ENCODE results near the gene ENPP6. TPM values are rescaled to one million over a fixed set of nuclear protein-coding genes. Genes with fewer than 3 reads are reported as not detected.

The ENPP6 gene
- total RNA-seq (under 1 TPM; 0.04 to 0.07 TPM), polyA plus RNA-seq (not detected)

DNA sequence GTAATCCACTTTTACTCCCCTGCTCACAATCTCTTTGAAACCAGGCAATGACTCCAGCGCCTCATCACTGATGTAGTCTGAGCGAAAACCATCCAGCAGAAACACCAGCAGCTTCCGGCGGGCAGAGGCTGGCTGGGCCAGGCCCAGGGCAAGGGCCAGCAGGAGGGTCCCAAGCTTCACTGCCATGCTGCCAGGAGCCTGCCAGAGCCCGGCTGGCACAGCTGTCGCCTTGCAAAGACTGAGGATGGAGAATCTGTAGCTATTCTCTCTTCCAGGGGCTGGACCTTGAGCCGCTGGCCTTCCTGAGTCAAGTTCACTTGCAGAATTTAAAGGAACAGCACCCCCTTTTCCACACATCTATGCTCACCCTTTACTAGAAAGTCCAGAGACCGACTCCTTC, at the start of gene ENPP6:
Gene ENPP6 (minus strand): TSS at position 240 of the 400 bp plus-strand sequence. CDS start 54 bp downstream, at position 186.
- no peak for DNase-seq
- Histone ChIP-seq H3K9me3 (ENCODE audit: low read length) (no peaks in the 10 kb centered on the region), H3K4me3 (ENCODE audit: low read length) (no peak within 1 kb of the TSS), H3K4me1 (ENCODE audit: insufficient read depth, low read length) (no peaks in the 10 kb centered on the region), H3K27me3 (ENCODE audit: insufficient read depth, low read length, poor library complexity, severe bottlenecking) (peaks cover 4% of the 10 kb centered on the region), H3K36me3 (ENCODE audit: insufficient read depth, low read length) (no peaks in the 10 kb centered on the region), H3K27ac (ENCODE audit: low read depth, low read length) (no peak within 1 kb of the TSS)
- Mint-ChIP-seq H3K9me3 (peaks cover 0 to 12% (median 3%) of the 10 kb centered on the region in 5 donors), H3K27ac (peak within 1 kb of the TSS in 1 of 8 donors; percentile 36), H3K27me3 (peaks cover 8 to 59% of the 10 kb centered on the region in 2 donors), H3K36me3 (peaks cover 0 to 3% (median 2%) of the 10 kb centered on the region in 3 donors), H3K4me3 (peak within 1 kb of the TSS in 1 of 7 donors; percentile 9), H3K4me1 (no peaks in the 10 kb centered on the region)
- POLR2A ChIA-PET = no interaction called here
- CTCF ChIA-PET = interaction anchor here (1.2 kb wide), 1 partner anchor 18 kb away, joined by 3 read pairs; no protein-coding TSS in a partner anchor

DNA sequence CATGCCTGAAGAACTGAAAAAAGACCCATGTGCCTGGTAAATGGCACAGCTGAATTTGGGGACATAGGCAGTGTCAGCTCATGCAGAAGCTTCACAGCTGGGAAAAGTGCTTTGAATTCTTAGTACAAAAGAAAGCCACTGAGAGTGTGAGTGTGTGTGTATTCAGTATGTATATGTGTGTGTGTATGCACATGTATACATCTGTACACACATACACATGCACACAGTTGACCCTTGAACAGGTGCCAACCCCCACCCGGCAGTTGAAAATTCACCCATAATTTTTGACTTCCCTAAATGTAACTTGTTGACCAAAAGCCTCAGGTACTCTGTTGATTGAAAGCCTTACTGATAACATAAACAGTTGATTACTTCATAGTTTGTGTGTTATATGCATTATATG, 49.5 kb upstream of the ENPP6 start:
- Histone ChIP-seq H3K27ac (ENCODE audit: low read depth, low read length) (peak overlapping the region; percentile 80), H3K9me3 (ENCODE audit: low read length) (no peaks in the 10 kb centered on the region), H3K27me3 (ENCODE audit: insufficient read depth, low read length, poor library complexity, severe bottlenecking) (no peaks in the 10 kb centered on the region), H3K4me1 (ENCODE audit: insufficient read depth, low read length) (peaks cover 20% of the 10 kb centered on the region), H3K4me3 (ENCODE audit: low read length) (peak overlapping the region; percentile 53), H3K36me3 (ENCODE audit: insufficient read depth, low read length) (no peaks in the 10 kb centered on the region)
- ChIA-PET CTCF (interaction anchor here (0.6 to 2.1 kb wide), 3 partner anchors 36 to 381 kb away, joined by 3 to 7 read pairs (median 3); no protein-coding TSS in a partner anchor), POLR2A (interaction anchor here (0.6 to 2.6 kb wide), 4 partner anchors 15 to 1159 kb away, joined by 6 to 13 read pairs (median 10); partner anchors contain the start of gene IRF2)
- H3K27ac Mint-ChIP-seq = peak overlapping the region; percentile 84 to 100 (median 98)
- no peaks in the 10 kb centered on the region for H3K9me3 Mint-ChIP-seq
- peak overlapping the region; percentile 84 to 96 (median 94) for H3K4me3 Mint-ChIP-seq
- H3K4me1 Mint-ChIP-seq = peaks cover 27 to 42% (median 36%) of the 10 kb centered on the region in 3 donors
- H3K27me3 Mint-ChIP-seq = no peaks in the 10 kb centered on the region
- no peak for DNase-seq
- H3K36me3 Mint-ChIP-seq = peaks cover 0 to 8% (median 0%) of the 10 kb centered on the region in 3 donors

DNA sequence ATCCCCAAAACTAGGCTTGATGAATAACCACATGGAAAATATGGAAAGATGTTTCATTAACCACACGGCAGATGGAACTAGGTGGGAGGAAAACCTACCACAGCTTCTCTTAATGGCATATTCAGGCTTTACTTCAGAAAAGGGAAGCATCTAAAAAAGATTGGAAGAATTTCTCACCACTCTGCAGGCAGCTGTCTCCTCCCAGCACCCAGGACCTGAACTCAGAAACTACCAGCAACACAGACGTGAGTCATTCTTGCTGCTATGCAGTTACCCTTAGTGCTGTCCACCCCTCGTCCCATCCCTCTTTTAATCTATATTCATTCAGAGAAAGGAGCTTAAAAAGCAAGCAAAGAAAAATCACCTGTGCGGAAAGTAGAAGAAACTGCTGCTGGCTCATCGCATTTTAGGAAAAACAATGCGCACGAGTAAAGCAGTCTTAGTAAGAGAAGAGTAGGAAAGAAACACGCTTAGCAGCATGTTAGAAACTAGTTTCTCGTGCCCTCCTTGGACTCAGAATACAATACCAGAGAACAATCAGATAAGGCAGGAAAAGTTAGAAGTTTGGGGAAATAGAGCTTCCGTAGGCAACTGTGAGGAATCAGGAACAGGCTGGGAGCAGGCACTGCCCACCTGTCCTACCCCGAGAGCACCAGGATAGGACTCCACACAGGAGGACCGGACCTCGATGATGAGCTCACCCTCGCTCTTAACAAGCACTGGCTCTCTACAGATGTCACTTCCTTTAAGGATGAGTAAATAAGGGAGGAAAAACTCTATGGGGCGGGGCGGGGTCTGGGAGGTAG, 48.1 kb upstream of the ENPP6 start:
- POLR2A ChIA-PET = interaction anchor here (0.6 to 2.8 kb wide), 3 partner anchors 36 to 272 kb away, joined by 3 to 14 read pairs (median 3); partner anchors contain the start of gene IRF2

DNA sequence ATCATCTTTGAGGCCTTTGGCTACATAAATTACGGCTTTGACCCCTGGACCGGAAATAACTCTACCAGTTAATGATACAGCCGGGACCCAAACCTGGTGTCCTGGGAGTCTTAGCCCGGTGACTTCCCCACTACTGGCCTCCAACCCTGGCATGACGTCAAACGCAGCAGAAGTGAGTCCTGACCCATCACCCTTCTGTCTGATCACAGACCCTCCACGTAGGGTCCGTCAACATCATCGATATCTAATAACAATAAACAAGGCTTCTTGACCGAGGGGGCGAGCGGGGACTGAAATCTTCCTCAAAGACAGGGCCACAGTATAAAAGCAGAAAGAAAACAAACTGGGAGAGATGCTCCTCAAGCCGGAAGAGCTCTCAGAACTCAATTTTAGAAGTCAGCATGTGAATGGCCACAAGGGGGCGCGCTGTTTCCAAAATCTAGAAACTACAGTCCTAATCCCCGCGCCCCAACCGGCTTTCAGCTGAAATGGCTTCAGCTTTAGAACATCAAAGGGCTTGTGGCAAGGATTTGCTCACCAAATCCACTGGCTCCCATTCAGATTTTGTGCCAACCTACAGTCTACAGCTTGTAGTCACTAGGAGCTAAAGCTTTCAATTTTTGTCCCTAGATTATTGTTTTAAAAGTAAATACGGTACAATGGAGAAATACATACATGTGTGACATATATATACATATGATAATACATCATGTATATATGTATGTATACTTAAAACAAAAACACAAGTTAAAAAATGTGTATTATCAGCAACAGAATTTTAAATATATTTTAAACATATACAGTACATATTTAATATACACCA, 46.4 kb upstream of the ENPP6 start:
- H3K4me3 ChIP-seq (ENCODE audit: low read length) = no peak overlapping the region
- CTCF ChIA-PET = interaction anchor here (0.6 to 3.7 kb wide), 52 partner anchors 9 to 879 kb away, joined by 3 to 30 read pairs (median 4); partner anchors contain the start of genes CASP3, CENPU, IRF2 and PRIMPOL

More for the DNA sequence above, 48.1 kb upstream of the ENPP6 start:
- H3K4me1 Mint-ChIP-seq = peaks cover 27 to 42% (median 36%) of the 10 kb centered on the region in 3 donors
- DNase-seq = no peak
- Histone ChIP-seq H3K27me3 (ENCODE audit: insufficient read depth, low read length, poor library complexity, severe bottlenecking) (no peaks in the 10 kb centered on the region), H3K27ac (ENCODE audit: low read depth, low read length) (no peak overlapping the region), H3K9me3 (ENCODE audit: low read length) (no peaks in the 10 kb centered on the region), H3K4me3 (ENCODE audit: low read length) (no peak overlapping the region), H3K36me3 (ENCODE audit: insufficient read depth, low read length) (no peaks in the 10 kb centered on the region), H3K4me1 (ENCODE audit: insufficient read depth, low read length) (peaks cover 20% of the 10 kb centered on the region)
- no peaks in the 10 kb centered on the region for H3K27me3 Mint-ChIP-seq
- H3K27ac Mint-ChIP-seq = peak overlapping the region; percentile 7 to 81 (median 45)
- H3K36me3 Mint-ChIP-seq = peaks cover 0 to 8% (median 0%) of the 10 kb centered on the region in 3 donors
- H3K4me3 Mint-ChIP-seq = peak overlapping the region in 3 of 7 donors; percentile 14 to 31 (median 22)
- CTCF ChIA-PET = interaction anchor here (0.7 to 3.7 kb wide), 11 partner anchors 16 to 383 kb away, joined by 3 to 30 read pairs (median 4); partner anchors contain the start of gene IRF2
- H3K9me3 Mint-ChIP-seq = no peaks in the 10 kb centered on the region

DNA sequence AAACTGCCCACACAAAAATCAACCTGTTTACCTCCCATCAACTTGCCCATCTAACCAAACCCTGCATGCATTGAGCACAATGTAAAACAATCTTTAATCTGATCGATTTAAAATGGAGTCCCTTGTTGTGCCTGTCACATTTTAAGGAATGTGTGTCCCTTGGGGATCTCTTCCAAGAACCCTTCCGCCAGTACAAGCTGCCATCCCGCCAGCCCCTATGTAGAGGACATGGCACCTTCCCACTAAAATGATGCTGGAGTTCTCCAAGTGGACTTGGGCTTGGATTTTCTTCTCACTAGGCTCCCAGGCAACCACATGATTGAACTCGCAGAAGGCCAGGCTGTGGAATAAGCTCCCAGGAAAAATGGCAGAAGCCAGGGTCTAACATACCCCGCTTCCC, 45.8 kb upstream of the ENPP6 start:
- ChIA-PET CTCF (interaction anchor here (0.7 to 3.7 kb wide), 49 partner anchors 9 to 873 kb away, joined by 3 to 30 read pairs (median 4); partner anchors contain the start of genes CASP3, CENPU, IRF2 and PRIMPOL), POLR2A (interaction anchor here (0.6 to 2.8 kb wide), 5 partner anchors 154 to 789 kb away, joined by 3 to 14 read pairs (median 4); partner anchors contain the start of genes CASP3, IRF2 and PRIMPOL)
- Histone ChIP-seq H3K27me3 (ENCODE audit: insufficient read depth, low read length, poor library complexity, severe bottlenecking) (no peaks in the 10 kb centered on the region), H3K36me3 (ENCODE audit: insufficient read depth, low read length) (no peaks in the 10 kb centered on the region), H3K4me3 (ENCODE audit: low read length) (no peak overlapping the region), H3K27ac (ENCODE audit: low read depth, low read length) (no peak overlapping the region), H3K4me1 (ENCODE audit: insufficient read depth, low read length) (peaks cover 14% of the 10 kb centered on the region), H3K9me3 (ENCODE audit: low read length) (no peaks in the 10 kb centered on the region)
- DNase-seq = no peak
- H3K27me3 Mint-ChIP-seq = peaks cover 0 to 1% of the 10 kb centered on the region in 2 donors
- no peak overlapping the region for H3K4me3 Mint-ChIP-seq
- peaks cover 23 to 32% (median 25%) of the 10 kb centered on the region in 3 donors for H3K4me1 Mint-ChIP-seq
- no peaks in the 10 kb centered on the region for H3K9me3 Mint-ChIP-seq
- H3K36me3 Mint-ChIP-seq = peaks cover 0 to 8% (median 0%) of the 10 kb centered on the region in 3 donors
- H3K27ac Mint-ChIP-seq = peak overlapping the region in 1 of 8 donors; percentile 6

More for the DNA sequence above, 46.4 kb upstream of the ENPP6 start:
- peak; percentile 84 to 93 (median 90) for DNase-seq
- Histone ChIP-seq H3K27ac (ENCODE audit: low read depth, low read length) (no peak overlapping the region), H3K4me1 (ENCODE audit: insufficient read depth, low read length) (peaks cover 20% of the 10 kb centered on the region), H3K36me3 (ENCODE audit: insufficient read depth, low read length) (no peaks in the 10 kb centered on the region), H3K27me3 (ENCODE audit: insufficient read depth, low read length, poor library complexity, severe bottlenecking) (no peaks in the 10 kb centered on the region), H3K9me3 (ENCODE audit: low read length) (no peaks in the 10 kb centered on the region)
- Mint-ChIP-seq H3K27me3 (peaks cover 0 to under 1% of the 10 kb centered on the region in 2 donors), H3K9me3 (no peaks in the 10 kb centered on the region), H3K36me3 (peaks cover 0 to 8% (median 0%) of the 10 kb centered on the region in 3 donors), H3K4me1 (peaks cover 27 to 36% (median 30%) of the 10 kb centered on the region in 3 donors), H3K27ac (peak overlapping the region in 5 of 8 donors; percentile 2 to 56 (median 17)), H3K4me3 (peak overlapping the region in 1 of 7 donors; percentile 5)
- POLR2A ChIA-PET = interaction anchor here (0.6 to 2.8 kb wide), 7 partner anchors 153 to 790 kb away, joined by 3 to 14 read pairs (median 4); partner anchors contain the start of genes CASP3, IRF2 and PRIMPOL

DNA sequence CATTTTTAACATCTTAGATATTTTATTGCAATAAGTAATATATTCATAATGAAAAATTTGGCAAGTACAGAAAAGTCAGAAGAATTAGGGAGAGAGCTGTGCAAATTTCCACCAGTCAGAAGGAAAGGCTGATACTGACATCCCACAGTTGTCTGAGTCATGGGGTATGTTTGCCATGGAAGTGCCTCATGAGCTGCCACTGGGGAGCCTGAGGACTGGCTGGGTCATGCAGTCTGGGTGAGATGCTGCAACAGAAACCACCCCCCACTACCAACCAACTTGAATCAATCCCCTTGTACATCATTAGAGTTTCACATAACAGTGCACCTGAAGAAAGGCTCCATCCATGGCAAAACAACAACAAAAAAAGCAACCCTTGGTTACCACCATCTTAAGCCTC, 45.2 kb upstream of the ENPP6 start:
- Mint-ChIP-seq H3K27ac (peak overlapping the region in 1 of 8 donors; percentile 6), H3K36me3 (peaks cover 0 to 3% (median 0%) of the 10 kb centered on the region in 3 donors), H3K4me3 (no peak overlapping the region), H3K4me1 (peaks cover 19 to 26% (median 19%) of the 10 kb centered on the region in 3 donors), H3K9me3 (no peaks in the 10 kb centered on the region), H3K27me3 (peaks cover 0 to 1% of the 10 kb centered on the region in 2 donors)
- ChIA-PET CTCF (interaction anchor here (0.7 to 3.7 kb wide), 12 partner anchors 10 to 501 kb away, joined by 3 to 30 read pairs (median 10); partner anchors contain the start of genes CENPU and IRF2), POLR2A (no interaction called here)
- Histone ChIP-seq H3K36me3 (ENCODE audit: insufficient read depth, low read length) (no peaks in the 10 kb centered on the region), H3K4me3 (ENCODE audit: low read length) (no peak overlapping the region), H3K27ac (ENCODE audit: low read depth, low read length) (no peak overlapping the region), H3K27me3 (ENCODE audit: insufficient read depth, low read length, poor library complexity, severe bottlenecking) (no peaks in the 10 kb centered on the region), H3K4me1 (ENCODE audit: insufficient read depth, low read length) (peaks cover 11% of the 10 kb centered on the region), H3K9me3 (ENCODE audit: low read length) (no peaks in the 10 kb centered on the region)
- DNase-seq = no peak

DNA sequence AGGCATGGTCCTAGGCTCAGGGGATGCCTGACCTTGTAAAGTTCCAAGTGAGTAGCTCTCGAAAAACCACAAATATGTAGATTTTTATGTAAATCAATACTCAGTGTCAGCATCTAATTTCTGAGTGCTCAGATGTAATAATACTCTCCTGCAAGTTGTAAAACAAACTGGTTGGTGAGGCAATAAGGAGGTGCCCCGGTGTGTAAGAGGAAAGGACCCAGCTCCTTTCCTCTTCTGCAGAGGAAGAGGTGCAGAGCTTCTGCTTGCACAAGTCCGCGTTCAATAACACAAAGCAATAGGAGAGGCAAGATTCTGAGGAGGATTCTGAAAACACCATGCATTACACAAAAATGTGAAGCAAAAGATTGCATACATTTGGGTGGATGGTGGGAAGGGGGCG, 43.6 kb upstream of the ENPP6 start:
- DNase-seq = no peak
- no peaks in the 10 kb centered on the region for H3K9me3 ChIP-seq (ENCODE audit: low read length)
- Mint-ChIP-seq H3K9me3 (no peaks in the 10 kb centered on the region), H3K4me3 (no peak overlapping the region), H3K27me3 (peaks cover 1 to 6% of the 10 kb centered on the region in 2 donors), H3K4me1 (peaks cover 7 to 15% (median 8%) of the 10 kb centered on the region in 3 donors), H3K27ac (no peak overlapping the region), H3K36me3 (no peaks in the 10 kb centered on the region)
- no peak overlapping the region for H3K27ac ChIP-seq (ENCODE audit: low read depth, low read length)
- POLR2A ChIA-PET = no interaction called here
- no peaks in the 10 kb centered on the region for H3K27me3 ChIP-seq (ENCODE audit: insufficient read depth, low read length, poor library complexity, severe bottlenecking)
- H3K36me3 ChIP-seq (ENCODE audit: insufficient read depth, low read length) = no peaks in the 10 kb centered on the region
- H3K4me1 ChIP-seq (ENCODE audit: insufficient read depth, low read length) = peaks cover 3% of the 10 kb centered on the region
- CTCF ChIA-PET = interaction anchor here (1.0 to 1.1 kb wide), 2 partner anchors 31 to 79 kb away, joined by 3 to 5 read pairs; no protein-coding TSS in a partner anchor
- H3K4me3 ChIP-seq (ENCODE audit: low read length) = no peak overlapping the region
